Prostate gland (tissue), 2 donors: ENCODE measurements around the gene MAB21L3. TPM values are rescaled to one million over a fixed set of nuclear protein-coding genes. Genes with fewer than 3 reads are reported as not detected.

Source experiments
- DNase-seq: peaks from one replicate; pipeline ENCODE4 v3.0.0-alpha.2; 2019; ENCODE audit warnings: low spot score
- H3K27ac ChIP-seq, 2 donors: fragments of 200-600 bp; sonication (generic); 2 replicates each; pipeline ENCODE4 v1.5.1; 2017 to 2019
- H3K27me3 ChIP-seq: fragments of 200-600 bp; sonication (generic); replicated peaks from 2 replicates; pipeline ENCODE4 v1.5.1; 2019; ENCODE audit not compliant: insufficient read depth
- H3K36me3 ChIP-seq, 2 donors: fragments of 200-600 bp; sonication (generic); 1 replicate in 1 of 2; 2 replicates in 1 of 2; pipeline versions ENCODE4 v1.5.1 to v1.8.1; 2017 to 2019
- H3K4me1 ChIP-seq: fragments of 200-600 bp; sonication (generic); replicated peaks from 2 replicates; pipeline ENCODE4 v1.5.1; 2019
- H3K4me3 ChIP-seq, 2 donors: fragments of 200-600 bp; sonication (generic); 2 replicates each; pipeline ENCODE4 v1.5.1; 2017 to 2019
- H3K9me3 ChIP-seq: fragments of 200-600 bp; sonication (generic); 2 replicates; pipeline ENCODE4 v1.5.1; 2017
- POLR2A ChIP-seq: fragments of 450-650 bp; IDR thresholded peaks from one replicate; pipeline ENCODE4 v1.6.1; 2016; ENCODE audit warnings: antibody characterized with exemption, mild to moderate bottlenecking
- POLR2AphosphoS5 ChIP-seq: sonication (generic); formaldehyde crosslinking; IDR thresholded peaks from one replicate; pipeline ENCODE4 v1.6.1; 2017; ENCODE audit warnings: antibody characterized with exemption
- WGBS: methylation state at CpG from one replicate; pipeline ENCODE4 v1.1.5; 2018; 5-methylcytosine and 5-hydroxymethylcytosine counted together
- intact Hi-C: fragments of 100-400 bp; cut with DNase I; formaldehyde crosslinking; loops from one replicate; pipeline ENCODE4 v1.14.2; 2022
- total RNA-seq, 2 donors: library from RNA; depleted of rRNA; stranded (reverse); fragments of >200 nt; gene quantifications; one replicate each; pipeline ENCODE4 v1.1.0, GENCODE V29; 2016
- TF ChIP-seq, protein P1 (sequence below), 4 experiments: fragments of 200-600 bp in 2 of 4; fragments of 450-650 bp in 2 of 4; sonication (generic) in 2 of 4; IDR thresholded peaks; 1 replicate in 3 of 4; 2 replicates in 1 of 4; pipeline ENCODE4 v1.5.1; 2016 to 2019; ENCODE audit warnings: antibody characterized with exemption in 4 of 4, mild to moderate bottlenecking in 2 of 4, moderate library complexity in 2 of 4

MAB21L3 gene
- total RNA-seq, 2 donors from 2014 or later = 4.4 to 4.7 TPM

DNA sequence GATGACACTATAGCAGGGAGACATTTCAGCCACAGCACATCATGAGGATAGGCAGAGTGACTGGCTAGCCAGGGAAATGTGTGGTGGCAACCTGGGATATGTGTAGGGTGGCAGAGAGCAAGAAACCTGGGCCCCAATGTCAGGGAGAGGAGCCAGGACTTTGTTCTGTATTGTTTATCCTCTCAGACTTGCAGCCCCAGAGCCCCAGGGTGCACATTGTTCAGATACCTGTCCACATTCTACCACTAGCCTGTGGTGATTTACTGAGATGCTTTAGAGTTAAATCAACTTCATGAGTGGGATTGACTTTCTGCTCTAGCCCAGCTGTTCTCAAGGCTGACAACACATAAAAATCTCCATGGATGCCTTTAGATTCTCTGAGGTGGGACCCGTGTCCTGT is 61.5 kb downstream of the MAB21L3 start:
- H3K27me3 ChIP-seq = no peaks in the 10 kb centered on the region
- H3K27ac ChIP-seq = no peak overlapping the region
- no peak overlapping the region for H3K4me3 ChIP-seq
- peak; percentile 64 for DNase-seq
- H3K36me3 ChIP-seq = no peaks in the 10 kb centered on the region
- 60% methylated on average over 1 of the region's 1 CpG for WGBS
- no peak for TF ChIP-seq POLR2A
- peak; percentile 31 for TF ChIP-seq POLR2AphosphoS5
- TF ChIP-seq, protein P1, sequence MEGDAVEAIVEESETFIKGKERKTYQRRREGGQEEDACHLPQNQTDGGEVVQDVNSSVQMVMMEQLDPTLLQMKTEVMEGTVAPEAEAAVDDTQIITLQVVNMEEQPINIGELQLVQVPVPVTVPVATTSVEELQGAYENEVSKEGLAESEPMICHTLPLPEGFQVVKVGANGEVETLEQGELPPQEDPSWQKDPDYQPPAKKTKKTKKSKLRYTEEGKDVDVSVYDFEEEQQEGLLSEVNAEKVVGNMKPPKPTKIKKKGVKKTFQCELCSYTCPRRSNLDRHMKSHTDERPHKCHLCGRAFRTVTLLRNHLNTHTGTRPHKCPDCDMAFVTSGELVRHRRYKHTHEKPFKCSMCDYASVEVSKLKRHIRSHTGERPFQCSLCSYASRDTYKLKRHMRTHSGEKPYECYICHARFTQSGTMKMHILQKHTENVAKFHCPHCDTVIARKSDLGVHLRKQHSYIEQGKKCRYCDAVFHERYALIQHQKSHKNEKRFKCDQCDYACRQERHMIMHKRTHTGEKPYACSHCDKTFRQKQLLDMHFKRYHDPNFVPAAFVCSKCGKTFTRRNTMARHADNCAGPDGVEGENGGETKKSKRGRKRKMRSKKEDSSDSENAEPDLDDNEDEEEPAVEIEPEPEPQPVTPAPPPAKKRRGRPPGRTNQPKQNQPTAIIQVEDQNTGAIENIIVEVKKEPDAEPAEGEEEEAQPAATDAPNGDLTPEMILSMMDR (IDR thresholded peaks at IDR 0.05) = no peak
- H3K9me3 ChIP-seq = no peaks in the 10 kb centered on the region
- intact Hi-C loops = no loop called here
- H3K4me1 ChIP-seq = peaks cover 2% of the 10 kb centered on the region

- DNase-seq = no peak
- no peaks in the 10 kb centered on the region for H3K36me3 ChIP-seq
- peaks cover 8% of the 10 kb centered on the region for H3K4me1 ChIP-seq
- WGBS = 71% methylated on average over 3 of the region's 3 CpGs
- no peak overlapping the region for H3K4me3 ChIP-seq
- TF ChIP-seq, protein P1 (IDR thresholded peaks at IDR 0.05) = no peak
- no peak for TF ChIP-seq POLR2AphosphoS5
- no peak for TF ChIP-seq POLR2A
- no peaks in the 10 kb centered on the region for H3K27me3 ChIP-seq
- no peaks in the 10 kb centered on the region for H3K9me3 ChIP-seq
- intact Hi-C loops = no loop called here
- no peak overlapping the region for H3K27ac ChIP-seq
These were observed 64.4 kb downstream of the MAB21L3 start for GRCh38 chr1:116175611-116176010.

GRCh38 chr1:116176306-116176789 is 65.1 kb downstream of the MAB21L3 start:
- Histone ChIP-seq H3K9me3 (no peaks in the 10 kb centered on the region), H3K4me1 (peaks cover 8% of the 10 kb centered on the region), H3K27me3 (no peaks in the 10 kb centered on the region), H3K36me3 (no peaks in the 10 kb centered on the region), H3K4me3 (no peak overlapping the region), H3K27ac (no peak overlapping the region)
- TF ChIP-seq POLR2AphosphoS5 (no peak), POLR2A (no peak)
- TF ChIP-seq, protein P1 (IDR thresholded peaks at IDR 0.05) = no peak
- 96% methylated on average over 4 of the region's 4 CpGs for WGBS
- intact Hi-C loops = no loop called here
- no peak for DNase-seq

DNA sequence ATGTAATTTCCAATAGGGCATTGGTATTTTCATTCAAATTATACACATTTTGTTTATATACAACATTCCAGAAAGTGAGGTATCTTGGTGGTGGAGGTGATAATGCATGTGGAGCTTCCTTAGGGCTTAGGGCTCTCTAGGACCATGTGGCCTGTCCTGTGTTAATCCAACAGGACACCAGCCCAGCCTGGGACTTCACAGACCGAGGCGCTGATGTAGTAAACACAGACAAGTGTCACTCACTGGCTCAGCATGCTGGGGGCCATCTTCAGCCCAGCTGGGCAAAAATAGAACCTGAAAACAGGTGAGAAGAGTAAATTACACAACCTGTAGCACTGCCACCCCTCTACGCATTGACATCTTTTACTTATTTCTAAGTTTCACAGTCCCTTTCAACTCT is 66.7 kb downstream of the MAB21L3 start:
- DNase-seq = no peak
- H3K36me3 ChIP-seq = no peaks in the 10 kb centered on the region
- H3K27ac ChIP-seq = no peak overlapping the region
- intact Hi-C loops = no loop called here
- WGBS = 94% methylated on average over 3 of the region's 3 CpGs
- TF ChIP-seq, protein P1 (IDR thresholded peaks at IDR 0.05) = no peak
- no peak for TF ChIP-seq POLR2A
- TF ChIP-seq POLR2AphosphoS5 = no peak
- H3K9me3 ChIP-seq = no peaks in the 10 kb centered on the region
- no peaks in the 10 kb centered on the region for H3K27me3 ChIP-seq
- H3K4me1 ChIP-seq = peaks cover 6% of the 10 kb centered on the region
- no peak overlapping the region for H3K4me3 ChIP-seq

- H3K9me3 ChIP-seq = no peaks in the 10 kb centered on the region
- peak; percentile 80 for DNase-seq
- H3K4me3 ChIP-seq = no peak overlapping the region
- intact Hi-C loops = no loop called here
- H3K27ac ChIP-seq = peak overlapping the region in 1 of 2 donors; percentile 8
- TF ChIP-seq POLR2AphosphoS5 (peak; percentile 89), POLR2A (no peak)
- peaks cover 6% of the 10 kb centered on the region for H3K4me1 ChIP-seq
- H3K27me3 ChIP-seq = no peaks in the 10 kb centered on the region
- no peaks in the 10 kb centered on the region for H3K36me3 ChIP-seq
- WGBS = 33% methylated on average over 1 of the region's 1 CpG
These were observed 67.6 kb downstream of the MAB21L3 start for GRCh38 chr1:116178837-116179236.
